ENCODE results near the gene TMEM269.

The TMEM269 gene

GRCh38 chr1:42816585-42817439 is 32.0 kb downstream of the TMEM269 start, which contains the start of the genes ERMAP and SVBP:
ERMAP (plus strand) TSS chr1:42817122; CDS start chr1:42830449, 13,327 bp downstream.
SVBP (minus strand) TSS chr1:42817397; CDS start chr1:42816544, 853 bp downstream.
- in situ Hi-C loops (cut with MboI; ENCODE audit: low sequenced_read_pairs): no loop called here

GRCh38 chr1:42817440-42817767 is 32.6 kb downstream of the TMEM269 start:
- in situ Hi-C loops (cut with MboI; ENCODE audit: low sequenced_read_pairs): no loop called here

DNA sequence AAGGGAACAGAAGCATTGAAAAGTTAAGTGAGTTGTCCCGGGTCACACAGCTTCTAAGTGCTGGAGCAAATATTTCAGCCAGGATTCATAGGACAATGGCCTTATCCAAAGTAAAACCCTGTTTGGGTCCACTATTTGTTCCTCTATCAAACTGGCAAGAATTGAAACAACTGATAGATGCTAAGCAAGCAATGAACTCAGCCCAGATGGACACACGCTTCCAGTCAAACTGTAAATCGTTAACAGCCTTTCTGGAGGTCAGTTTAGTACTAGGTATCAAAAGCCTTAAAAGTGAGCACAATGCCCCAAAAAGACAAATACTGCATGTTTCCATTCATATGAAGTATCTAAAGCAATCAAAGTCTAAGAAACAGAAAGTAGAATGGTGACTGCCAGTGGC is 33.2 kb downstream of the TMEM269 start:
- in situ Hi-C loops (cut with MboI; ENCODE audit: low sequenced_read_pairs): no loop called here

GRCh38 chr1:42820813-42821212 is 36.0 kb downstream of the TMEM269 start:
- in situ Hi-C loops (cut with MboI; ENCODE audit: low sequenced_read_pairs): no loop called here

- in situ Hi-C loops (cut with MboI; ENCODE audit: low sequenced_read_pairs): no loop called here
These were observed 36.9 kb downstream of the TMEM269 start for GRCh38 chr1:42821690-42822089.

DNA sequence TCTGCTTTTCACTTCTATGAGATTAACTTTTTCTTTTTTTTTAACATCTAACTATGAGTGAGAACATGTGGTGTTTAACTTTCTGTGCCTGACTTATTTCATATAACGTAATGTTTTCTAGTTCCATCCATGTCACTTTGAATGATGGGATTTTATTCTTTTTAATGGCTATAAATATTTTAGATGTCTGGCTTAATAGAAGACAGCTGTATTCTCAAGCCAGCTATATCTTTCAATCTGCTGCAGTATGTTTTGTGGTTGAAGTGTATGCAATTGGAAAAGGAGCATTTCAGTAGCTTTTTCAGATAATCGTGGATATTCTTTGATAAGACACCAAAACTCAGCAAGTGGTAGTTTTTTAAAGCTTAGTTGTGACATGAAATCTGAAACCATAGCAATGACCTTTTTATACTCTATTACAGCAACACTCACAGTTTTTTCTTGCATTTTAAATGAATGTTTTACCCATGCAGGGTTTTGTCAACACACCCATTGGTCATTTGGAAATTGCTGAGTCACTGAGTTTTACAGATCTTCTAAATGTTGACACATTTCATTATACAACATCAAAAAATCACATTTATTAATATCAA is 38.1 kb downstream of the TMEM269 start:
- in situ Hi-C loops (cut with MboI; ENCODE audit: low sequenced_read_pairs): no loop called here

GRCh38 chr1:42824481-42825035 is 39.8 kb downstream of the TMEM269 start:
- in situ Hi-C loops (cut with MboI; ENCODE audit: low sequenced_read_pairs): no loop called here

GRCh38 chr1:42825036-42825851 is 40.5 kb downstream of the TMEM269 start:
- in situ Hi-C loops (cut with MboI; ENCODE audit: low sequenced_read_pairs): no loop called here

- in situ Hi-C loops (cut with MboI; ENCODE audit: low sequenced_read_pairs): no loop called here
These were observed 45.8 kb downstream of the TMEM269 start for GRCh38 chr1:42830631-42831030.

DNA sequence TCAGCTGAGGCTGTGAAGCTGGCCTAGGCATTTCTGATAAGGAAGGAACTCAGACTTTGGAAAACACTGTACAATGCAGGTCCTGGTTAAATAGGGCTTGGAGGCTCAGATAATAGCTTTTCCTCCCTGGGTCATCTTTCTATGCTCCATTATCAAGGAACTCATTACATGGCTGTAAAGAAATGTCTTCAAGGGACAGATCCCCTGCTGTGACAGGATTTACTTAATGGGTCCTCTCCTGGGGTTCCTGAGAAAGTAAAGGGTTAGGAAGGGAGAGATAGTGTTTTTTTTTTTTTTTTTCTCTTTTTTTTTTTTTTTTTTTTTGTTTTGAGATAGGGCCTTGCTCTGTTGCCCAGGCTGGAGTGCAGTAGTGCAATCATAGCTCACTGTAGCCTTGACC is 46.5 kb downstream of the TMEM269 start:
- in situ Hi-C loops (cut with MboI; ENCODE audit: low sequenced_read_pairs): no loop called here

DNA sequence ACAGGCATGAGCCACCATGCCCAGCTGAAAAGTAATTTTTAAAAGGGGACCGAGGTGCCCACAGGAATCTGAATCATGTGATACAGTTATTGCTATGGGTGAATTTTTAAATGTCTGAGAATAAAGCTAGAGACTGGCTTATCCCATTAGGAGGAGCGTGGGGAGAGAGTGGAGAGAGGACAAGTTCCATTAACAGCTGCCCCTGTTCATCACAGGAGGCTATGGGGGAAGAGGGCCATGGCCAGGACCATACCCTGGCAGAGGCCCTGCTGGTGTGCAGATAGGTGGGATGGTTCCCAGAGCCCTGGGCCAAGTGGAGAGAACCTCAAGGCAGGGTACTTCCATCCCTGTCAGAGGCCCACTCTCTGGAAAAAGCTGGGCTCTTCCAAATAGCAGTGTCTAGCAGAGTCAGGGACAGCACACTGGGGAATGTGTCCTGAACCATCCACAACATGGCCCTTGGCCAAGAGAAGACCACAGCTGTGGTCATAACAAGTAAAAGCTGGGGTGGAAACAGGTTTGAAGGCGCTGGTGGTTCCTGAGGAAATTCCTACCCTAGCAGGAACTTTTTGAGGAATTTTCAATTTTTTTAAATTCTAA is 48.0 kb downstream of the TMEM269 start:
- in situ Hi-C loops (cut with MboI; ENCODE audit: low sequenced_read_pairs): no loop called here

DNA sequence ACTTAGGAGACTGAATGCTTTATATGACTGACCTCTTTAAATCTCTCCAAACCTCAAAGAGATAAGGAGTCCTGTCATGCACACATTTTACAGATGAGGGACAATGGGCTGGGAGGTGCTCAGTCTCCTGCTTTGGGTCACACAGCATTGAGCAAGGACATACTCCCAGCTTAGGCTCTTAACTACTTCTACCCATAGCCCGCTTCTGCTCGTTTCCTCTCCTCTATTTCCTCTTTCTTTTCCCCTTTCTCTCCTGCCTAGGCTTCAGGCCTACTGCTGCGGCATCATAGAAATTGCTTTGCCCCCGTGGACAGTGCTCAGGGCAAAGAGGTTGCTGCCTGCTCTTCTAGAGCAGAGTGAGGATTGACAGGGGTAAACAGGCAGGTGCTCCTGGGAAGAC is 49.2 kb downstream of the TMEM269 start:
- in situ Hi-C loops (cut with MboI; ENCODE audit: low sequenced_read_pairs): no loop called here

- in situ Hi-C loops (cut with MboI; ENCODE audit: low sequenced_read_pairs): no loop called here
These were observed 50.0 kb downstream of the TMEM269 start for GRCh38 chr1:42834803-42835202.

DNA sequence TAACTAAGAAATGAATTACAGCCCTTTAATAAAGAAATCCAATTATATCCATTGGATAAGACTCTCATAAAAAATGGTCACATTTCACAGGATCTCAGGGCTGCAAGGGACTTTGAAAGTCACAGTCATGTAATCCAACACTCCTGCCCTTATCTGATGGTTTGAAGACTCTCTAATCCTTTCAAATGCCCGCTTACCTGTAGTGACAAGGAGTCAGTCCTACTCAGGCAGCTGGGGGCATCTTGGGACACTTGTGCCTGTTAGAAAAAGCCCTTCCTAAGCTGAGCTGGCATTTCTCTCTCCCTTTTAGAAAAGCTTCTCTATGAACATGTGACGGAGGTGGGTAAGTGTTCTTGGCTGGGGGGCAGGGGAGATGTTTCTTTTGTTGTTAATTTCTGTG is 50.6 kb downstream of the TMEM269 start:
- in situ Hi-C loops (cut with MboI; ENCODE audit: low sequenced_read_pairs): no loop called here

DNA sequence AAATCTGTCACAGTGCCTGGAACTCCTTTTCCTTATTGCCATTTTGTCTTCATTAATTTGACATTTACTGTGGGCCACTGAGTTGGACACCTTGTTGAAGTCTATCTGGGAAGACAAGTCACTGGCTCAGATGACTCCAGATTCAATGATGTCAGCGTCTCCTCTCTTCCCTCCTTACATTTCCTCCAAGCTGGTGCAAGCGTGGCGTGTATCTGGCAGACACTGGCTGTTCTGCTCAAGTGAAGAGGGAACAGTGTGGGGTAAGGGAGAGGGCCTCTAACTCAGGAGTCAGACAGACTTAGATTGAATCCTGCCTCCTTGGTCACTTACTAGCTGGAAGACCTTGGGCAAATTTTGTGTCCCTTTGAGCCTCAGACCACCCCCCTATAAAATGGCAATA is 52.9 kb downstream of the TMEM269 start:
- in situ Hi-C loops (cut with MboI; ENCODE audit: low sequenced_read_pairs): no loop called here

GRCh38 chr1:42838482-42839190 is 53.8 kb downstream of the TMEM269 start:
- in situ Hi-C loops (cut with MboI; ENCODE audit: low sequenced_read_pairs): no loop called here

DNA sequence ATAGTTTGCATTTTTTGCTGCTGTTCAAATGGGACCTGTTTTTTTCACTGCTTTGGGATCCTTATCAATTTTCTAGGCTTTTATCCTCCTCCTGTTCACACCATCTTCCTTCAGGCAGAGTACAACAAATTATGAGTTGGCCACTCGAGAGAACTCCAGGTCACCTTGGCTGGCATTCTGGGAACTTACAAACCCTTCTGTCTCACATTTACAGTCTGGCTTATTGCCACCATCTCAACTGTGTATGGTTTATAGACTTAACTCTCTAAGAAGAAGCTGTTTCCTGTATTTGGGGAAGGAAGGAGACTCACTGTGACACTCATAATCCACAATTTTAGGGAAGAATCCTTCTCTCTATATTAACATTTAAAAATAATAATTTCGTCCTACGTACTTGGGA is 56.2 kb downstream of the TMEM269 start:
- in situ Hi-C loops (cut with MboI; ENCODE audit: low sequenced_read_pairs): no loop called here

DNA sequence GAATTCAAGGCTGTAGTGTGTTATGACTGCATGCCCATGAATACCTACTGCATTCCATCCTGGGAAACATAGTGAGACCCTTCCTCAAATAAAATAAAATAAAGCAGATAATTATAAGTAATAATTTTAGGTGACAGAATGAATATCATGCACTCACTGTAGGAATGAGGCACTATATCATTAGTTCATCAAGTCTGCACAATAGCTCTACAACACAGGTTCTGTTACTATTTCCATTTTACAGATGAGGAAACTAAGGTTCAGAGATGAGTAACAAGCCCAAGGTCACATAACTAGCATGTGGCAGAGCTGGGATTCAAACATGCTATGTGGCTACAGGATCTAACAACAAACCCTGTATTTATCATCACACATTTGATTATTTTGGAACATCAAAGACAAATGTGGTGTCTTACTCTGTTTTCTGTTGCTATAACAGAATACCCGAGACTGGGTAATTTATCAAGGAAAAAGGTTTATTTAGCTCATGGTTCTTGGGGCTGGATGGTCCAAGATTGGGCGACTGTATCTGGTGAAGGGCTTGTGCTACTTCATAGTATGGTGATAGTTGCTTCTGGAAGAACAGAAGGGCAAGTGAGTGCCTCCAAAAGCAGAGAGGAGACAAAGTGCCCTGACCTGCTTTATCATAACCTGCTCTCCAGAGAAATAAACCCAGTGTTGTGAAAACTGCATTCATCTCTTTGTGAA is 56.8 kb downstream of the TMEM269 start:
- in situ Hi-C loops (cut with MboI; ENCODE audit: low sequenced_read_pairs): no loop called here

- in situ Hi-C loops (cut with MboI; ENCODE audit: low sequenced_read_pairs): no loop called here
These were observed 59.9 kb downstream of the TMEM269 start for GRCh38 chr1:42844592-42845140.

Data from HL-60/S4 treated with retinoic acid at 250 ng/mL for 4 days and 3 days (cell line).